H9 (cell line): Measurements from ENCODE around the gene PDCD6IP. TPM values are rescaled to one million over a fixed set of nuclear protein-coding genes. Genes with fewer than 3 reads are reported as not detected.

Source experiments
- DNase-seq: peaks from one replicate; pipeline ENCODE4 v3.0.0-alpha.2; 2017
- H2AFZ ChIP-seq: one replicate; pipeline ENCODE4 v1.6.1; 2013; ENCODE audit warnings: mild to moderate bottlenecking, low read length, control low read depth, moderate library complexity
- H2AK5ac ChIP-seq: 2 replicates; pipeline ENCODE4 v1.6.1; 2013; ENCODE audit warnings: low read length, control low read depth, mixed read lengths; ENCODE audit not compliant: insufficient read length
- H2BK120ac ChIP-seq: one replicate; pipeline ENCODE4 v1.6.1; 2013; ENCODE audit warnings: low read depth, mild to moderate bottlenecking, low read length, control low read depth, inconsistent platforms; ENCODE audit not compliant: poor library complexity, severe bottlenecking
- H2BK12ac ChIP-seq: 2 replicates; pipeline ENCODE4 v1.6.1; 2013; ENCODE audit warnings: low read length, control low read depth, mixed read lengths, low read depth; ENCODE audit not compliant: insufficient read length
- H2BK15ac ChIP-seq: 2 replicates; pipeline ENCODE4 v1.6.1; 2013; ENCODE audit warnings: low read depth, low read length, control low read depth
- H2BK20ac ChIP-seq: one replicate; pipeline ENCODE4 v1.6.1; 2013; ENCODE audit warnings: low read depth, mild to moderate bottlenecking, low read length, control low read depth, inconsistent platforms; ENCODE audit not compliant: poor library complexity, severe bottlenecking
- H2BK5ac ChIP-seq: 2 replicates; pipeline ENCODE4 v1.6.1; 2013; ENCODE audit warnings: low read length, control low read depth, mixed read lengths; ENCODE audit not compliant: insufficient read length
- H3K14ac ChIP-seq: 2 replicates; pipeline ENCODE4 v1.6.1; 2013; ENCODE audit warnings: low read length, control low read depth; ENCODE audit not compliant: insufficient read depth
- H3K18ac ChIP-seq: 2 replicates; pipeline ENCODE4 v1.6.1; 2013; ENCODE audit warnings: low read depth, mild to moderate bottlenecking, mixed read lengths, low read length, control low read depth; ENCODE audit not compliant: insufficient read length
- H3K23ac ChIP-seq: 2 replicates; pipeline ENCODE4 v1.6.1; 2013; ENCODE audit warnings: low read length, control low read depth, mixed read lengths, low read depth; ENCODE audit not compliant: insufficient read length
- H3K23me2 ChIP-seq: 2 replicates; pipeline ENCODE4 v1.6.1; 2013; ENCODE audit warnings: low read depth, mild to moderate bottlenecking, mixed read lengths, low read length, control low read depth; ENCODE audit not compliant: insufficient read length, poor library complexity, severe bottlenecking
- H3K27ac ChIP-seq: 2 replicates; pipeline ENCODE4 v1.5.1; 2013; ENCODE audit warnings: low read length, control low read depth, mixed read lengths, low read depth; ENCODE audit not compliant: insufficient read length
- H3K27me3 ChIP-seq: 2 replicates; pipeline ENCODE4 v1.6.1; 2013; ENCODE audit warnings: low read length, control low read depth, inconsistent platforms; ENCODE audit not compliant: insufficient read depth
- H3K4ac ChIP-seq: 2 replicates; pipeline ENCODE4 v1.6.1; 2013; ENCODE audit warnings: low read depth, mild to moderate bottlenecking, control low read depth, inconsistent platforms, low read length, moderate library complexity
- H3K4me1 ChIP-seq: 2 replicates; pipeline ENCODE4 v1.6.1; 2013; ENCODE audit warnings: low read length, control low read depth, inconsistent platforms; ENCODE audit not compliant: insufficient read depth
- H3K4me2 ChIP-seq: 2 replicates; pipeline ENCODE4 v1.6.1; 2013; ENCODE audit warnings: low read length, control low read depth, mixed read lengths; ENCODE audit not compliant: insufficient read length, insufficient read depth
- H3K56ac ChIP-seq: 2 replicates; pipeline ENCODE4 v1.6.1; 2013; ENCODE audit warnings: low read depth, mild to moderate bottlenecking, mixed read lengths, low read length, control low read depth; ENCODE audit not compliant: insufficient read length
- H3K79me1 ChIP-seq: 2 replicates; pipeline ENCODE4 v1.6.1; 2013; ENCODE audit warnings: low read depth, mild to moderate bottlenecking, moderate library complexity, low read length, control low read depth, inconsistent platforms; ENCODE audit not compliant: insufficient read depth, poor library complexity, severe bottlenecking
- H3K79me2 ChIP-seq: 2 replicates; pipeline ENCODE4 v1.6.1; 2013; ENCODE audit warnings: low read length, control low read depth, inconsistent platforms; ENCODE audit not compliant: insufficient read depth
- H3K9ac ChIP-seq: 2 replicates; pipeline ENCODE4 v1.6.1; 2013; ENCODE audit warnings: low read length, control low read depth, mixed read lengths; ENCODE audit not compliant: insufficient read length; ENCODE audit errors: extremely low read depth
- H3K9me3 ChIP-seq: one replicate; pipeline ENCODE4 v1.6.1; 2013; ENCODE audit warnings: low read depth, low read length, inconsistent platforms; ENCODE audit not compliant: control insufficient read depth
- H3T11ph ChIP-seq: one replicate; pipeline ENCODE4 v1.6.1; 2013; ENCODE audit warnings: mild to moderate bottlenecking, low read length, control low read depth, inconsistent platforms
- H4K20me1 ChIP-seq: one replicate; pipeline ENCODE4 v1.6.1; 2013; ENCODE audit not compliant: control insufficient read depth, insufficient read length, insufficient read depth
- H4K5ac ChIP-seq: 2 replicates; pipeline ENCODE4 v1.6.1; 2013; ENCODE audit warnings: low read depth, mild to moderate bottlenecking, mixed read lengths, low read length, control low read depth; ENCODE audit not compliant: insufficient read length
- H4K8ac ChIP-seq: replicated peaks from 2 replicates; pipeline ENCODE4 v1.6.1; 2013; ENCODE audit warnings: low read length, control low read depth, mixed read lengths, low read depth; ENCODE audit not compliant: insufficient read length
- H4K91ac ChIP-seq: 2 replicates; pipeline ENCODE4 v1.6.1; 2013; ENCODE audit warnings: low read depth, mild to moderate bottlenecking, moderate library complexity, mixed read lengths, low read length, control low read depth; ENCODE audit not compliant: insufficient read length
- H3K27ac Mint-ChIP-seq, 3 experiments: 2 replicates in 2 of 3; 3 replicates in 1 of 3; pipeline ENCODE4 v1.8.0; 2020 to 2021; ENCODE audit warnings: mixed read lengths in 3 of 3, mild to moderate bottlenecking in 1 of 3, moderate library complexity in 1 of 3
- H3K27me3 Mint-ChIP-seq: 2 replicates; pipeline ENCODE4 v1.8.0; 2021; ENCODE audit warnings: low read depth, mild to moderate bottlenecking, moderate library complexity, mixed read lengths
- H3K36me3 Mint-ChIP-seq, 3 experiments: 2 replicates in 2 of 3; 3 replicates in 1 of 3; pipeline ENCODE4 v1.8.0; 2020 to 2021; ENCODE audit warnings: low read depth in 3 of 3, mixed read lengths in 3 of 3; ENCODE audit not compliant: insufficient read depth in 1 of 3
- H3K4me1 Mint-ChIP-seq, 2 experiments: 2 replicates each; pipeline ENCODE4 v1.8.0; 2020; ENCODE audit warnings: mixed read lengths in 2 of 2
- H3K4me3 Mint-ChIP-seq, 2 experiments: 2 replicates in 1 of 2; 3 replicates in 1 of 2; pipeline ENCODE4 v1.8.0; 2020 to 2021; ENCODE audit warnings: mild to moderate bottlenecking in 2 of 2, mixed read lengths in 2 of 2, moderate library complexity in 1 of 2
- H3K9me3 Mint-ChIP-seq, 2 experiments: 2 replicates in 1 of 2; 3 replicates in 1 of 2; pipeline ENCODE4 v1.8.0; 2020; ENCODE audit warnings: mild to moderate bottlenecking in 2 of 2, mixed read lengths in 2 of 2, moderate library complexity in 1 of 2
- WGBS: extraction: QIAGEN DNeasy Blood & Tissue Kit; methylation state at CpG from one replicate; pipeline ENCODE4 v1.1.7; 2013; ENCODE audit warnings: missing lambda C conversion rate, low lambda C conversion rate, mixed read lengths; ENCODE audit not compliant: insufficient read length; ENCODE audit errors: extremely low coverage; 5-methylcytosine and 5-hydroxymethylcytosine counted together
- total RNA-seq: library from RNA; stranded (reverse); gene quantifications from 2 replicates; pipeline ENCODE4 v1.2.1, GENCODE V29; 2021
- TF ChIP-seq, protein P1 (sequence below): fragments of 200-600 bp; sonication (generic); conservative IDR thresholded peaks from 3 replicates; pipeline ENCODE4 v1.8.0; 2021; ENCODE audit warnings: antibody characterized with exemption, mild to moderate bottlenecking

The PDCD6IP gene
- total RNA-seq, 1 experiment from 2014 or later, result 109 TPM

DNA sequence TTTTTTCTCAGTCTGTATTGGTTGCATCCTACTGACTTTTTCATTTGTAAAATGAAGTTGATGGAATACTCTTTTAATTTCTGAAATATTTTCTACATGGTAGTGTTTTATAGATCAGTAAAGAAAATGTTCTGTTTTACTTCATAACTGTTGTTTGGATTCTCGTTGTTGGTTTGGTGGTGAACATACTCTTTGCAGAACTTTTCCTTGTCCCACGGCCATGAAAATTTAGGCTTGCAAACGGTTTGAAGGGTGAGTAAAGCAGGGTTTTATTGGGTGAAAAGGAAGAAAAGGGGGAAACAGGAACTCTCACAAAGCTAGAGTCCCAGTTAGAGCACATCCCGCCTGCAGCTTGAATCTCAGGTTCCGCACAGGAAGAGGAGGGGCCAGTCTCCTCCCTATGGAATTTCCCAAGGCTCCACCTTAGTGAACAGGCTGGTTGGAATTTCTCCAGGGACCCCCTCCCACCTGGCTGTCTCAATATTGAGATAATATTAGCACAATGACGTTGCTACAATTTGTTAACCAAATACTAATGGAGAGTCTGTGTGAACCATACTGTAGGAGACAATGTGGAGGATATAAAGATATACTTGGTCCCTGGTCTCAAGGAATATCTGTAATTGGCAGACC, 5.6 kb downstream of the PDCD6IP start:
- H2BK15ac ChIP-seq, result no peak overlapping the region
- Mint-ChIP-seq H3K4me3 (no peak overlapping the region), H3K36me3 (peaks cover 27 to 35% (median 33%) of the 10 kb centered on the region in 3 experiments), H3K4me1 (peaks cover 24 to 32% of the 10 kb centered on the region in 2 experiments), H3K9me3 (peaks cover 13 to 15% of the 10 kb centered on the region in 2 experiments), H3K27ac (no peak overlapping the region; a peak in 2 of 7 replicates), H3K27me3 (no peaks in the 10 kb centered on the region)
- H3K27me3 ChIP-seq, result no peaks in the 10 kb centered on the region
- no peak overlapping the region for H3T11ph ChIP-seq
- H2BK5ac ChIP-seq, result no peak overlapping the region
- H2AK5ac ChIP-seq, result no peak overlapping the region
- no peak overlapping the region for H2BK20ac ChIP-seq
- no CpG with 5 or more reads among the region's 6 CpGs for WGBS
- H3K23me2 ChIP-seq, result peaks cover 3% of the 10 kb centered on the region
- no peak overlapping the region for H4K5ac ChIP-seq
- H3K4me2 ChIP-seq, result no peak overlapping the region
- no peak overlapping the region for H3K56ac ChIP-seq
- no peak overlapping the region for H4K8ac ChIP-seq
- TF ChIP-seq, protein P1, sequence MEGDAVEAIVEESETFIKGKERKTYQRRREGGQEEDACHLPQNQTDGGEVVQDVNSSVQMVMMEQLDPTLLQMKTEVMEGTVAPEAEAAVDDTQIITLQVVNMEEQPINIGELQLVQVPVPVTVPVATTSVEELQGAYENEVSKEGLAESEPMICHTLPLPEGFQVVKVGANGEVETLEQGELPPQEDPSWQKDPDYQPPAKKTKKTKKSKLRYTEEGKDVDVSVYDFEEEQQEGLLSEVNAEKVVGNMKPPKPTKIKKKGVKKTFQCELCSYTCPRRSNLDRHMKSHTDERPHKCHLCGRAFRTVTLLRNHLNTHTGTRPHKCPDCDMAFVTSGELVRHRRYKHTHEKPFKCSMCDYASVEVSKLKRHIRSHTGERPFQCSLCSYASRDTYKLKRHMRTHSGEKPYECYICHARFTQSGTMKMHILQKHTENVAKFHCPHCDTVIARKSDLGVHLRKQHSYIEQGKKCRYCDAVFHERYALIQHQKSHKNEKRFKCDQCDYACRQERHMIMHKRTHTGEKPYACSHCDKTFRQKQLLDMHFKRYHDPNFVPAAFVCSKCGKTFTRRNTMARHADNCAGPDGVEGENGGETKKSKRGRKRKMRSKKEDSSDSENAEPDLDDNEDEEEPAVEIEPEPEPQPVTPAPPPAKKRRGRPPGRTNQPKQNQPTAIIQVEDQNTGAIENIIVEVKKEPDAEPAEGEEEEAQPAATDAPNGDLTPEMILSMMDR, result no peak
- peak; percentile 71 for DNase-seq
- H3K79me2 ChIP-seq, result peaks cover 2% of the 10 kb centered on the region; the same call in 1 of the 2 replicates
- H2BK12ac ChIP-seq, result no peak overlapping the region
- H3K4ac ChIP-seq, result no peak overlapping the region
- H3K79me1 ChIP-seq, result peaks cover 4% of the 10 kb centered on the region
- H3K4me1 ChIP-seq, result no peaks in the 10 kb centered on the region
- no peaks in the 10 kb centered on the region for H4K20me1 ChIP-seq
- H3K9ac ChIP-seq, result no peak overlapping the region
- no peak overlapping the region for H3K23ac ChIP-seq
- peaks cover 5% of the 10 kb centered on the region for H3K9me3 ChIP-seq
- no peak overlapping the region for H2AFZ ChIP-seq
- no peak overlapping the region for H3K27ac ChIP-seq
- no peak overlapping the region for H2BK120ac ChIP-seq
- no peak overlapping the region for H4K91ac ChIP-seq
- H3K14ac ChIP-seq, result no peak overlapping the region
- H3K18ac ChIP-seq, result no peak overlapping the region
